Measurements from ENCODE around the gene NHS. TPM values are rescaled to one million over a fixed set of nuclear protein-coding genes. Genes with fewer than 3 reads are reported as not detected.
A peak's percentile ranks its signal among the peaks of the same experiment; 100 is the strongest.

The NHS gene
- total RNA-seq, 2 donors from 2014 or later = under 0.01 to 1.3 TPM

- WGBS, 2 donors = 91 to 97% methylated on average over 4 to 5 of the region's 5 CpGs
- ATAC-seq (no peak), DNase-seq (no peak)
- TF ChIP-seq CTCF (IDR thresholded peaks at IDR 0.05) (no peak), POLR2A (IDR thresholded peaks at IDR 0.05) (no peak)
- H3K4me1 ChIP-seq = peaks cover 19% of the 10 kb centered on the region
- no peaks in the 10 kb centered on the region for H3K36me3 ChIP-seq (replicated peaks in 1 of 2; ENCODE audit: insufficient read depth in 1 of 2, low read depth in 2 of 2)
- intact Hi-C loops (cut with DNase I) = no loop called here
- H3K27me3 ChIP-seq = no peaks in the 10 kb centered on the region
- no peak overlapping the region for H3K4me3 ChIP-seq
- H3K9me3 ChIP-seq = no peaks in the 10 kb centered on the region
- H3K27ac ChIP-seq = no peak overlapping the region
These were observed 175.0 kb downstream of the NHS start for GRCh38 chrX:17550011-17550410.

GRCh38 chrX:17552044-17552650 is 177.1 kb downstream of the NHS start:
- Histone ChIP-seq H3K36me3 (replicated peaks in 1 of 2; ENCODE audit: insufficient read depth in 1 of 2, low read depth in 2 of 2) (no peaks in the 10 kb centered on the region), H3K9me3 (no peaks in the 10 kb centered on the region), H3K27ac (no peak overlapping the region), H3K4me1 (peaks cover 10% of the 10 kb centered on the region), H3K27me3 (no peaks in the 10 kb centered on the region), H3K4me3 (no peak overlapping the region)
- 84 to 96% methylated on average over 5 of the region's 5 CpGs for WGBS, 2 donors
- ATAC-seq (no peak), DNase-seq (no peak)
- intact Hi-C loops (cut with DNase I) = no loop called here
- TF ChIP-seq POLR2A (IDR thresholded peaks at IDR 0.05) (no peak), CTCF (IDR thresholded peaks at IDR 0.05) (no peak)

- TF ChIP-seq CTCF (IDR thresholded peaks at IDR 0.05) = no peak
- no peak for TF ChIP-seq POLR2A (IDR thresholded peaks at IDR 0.05)
- H3K27ac ChIP-seq = no peak overlapping the region
- H3K9me3 ChIP-seq = no peaks in the 10 kb centered on the region
- H3K4me3 ChIP-seq = no peak overlapping the region
- 71 to 79% methylated on average over 6 of the region's 6 CpGs for WGBS, 2 donors
- DNase-seq = no peak
- H3K4me1 ChIP-seq = no peaks in the 10 kb centered on the region
- ATAC-seq = no peak
- H3K27me3 ChIP-seq = no peaks in the 10 kb centered on the region
- intact Hi-C loops (cut with DNase I) = no loop called here
- no peaks in the 10 kb centered on the region for H3K36me3 ChIP-seq (replicated peaks in 1 of 2; ENCODE audit: insufficient read depth in 1 of 2, low read depth in 2 of 2)
These were observed 178.5 kb downstream of the NHS start for GRCh38 chrX:17553469-17553868.

GRCh38 chrX:17553961-17554482 is 179.0 kb downstream of the NHS start:
- Histone ChIP-seq H3K9me3 (no peaks in the 10 kb centered on the region), H3K27ac (no peak overlapping the region), H3K4me1 (no peaks in the 10 kb centered on the region), H3K27me3 (no peaks in the 10 kb centered on the region), H3K4me3 (no peak overlapping the region), H3K36me3 (replicated peaks in 1 of 2; ENCODE audit: insufficient read depth in 1 of 2, low read depth in 2 of 2) (no peaks in the 10 kb centered on the region)
- TF ChIP-seq CTCF (IDR thresholded peaks at IDR 0.05) (no peak), POLR2A (IDR thresholded peaks at IDR 0.05) (no peak)
- no peak for ATAC-seq
- intact Hi-C loops (cut with DNase I) = no loop called here
- peak in 1 of 4 donors; percentile 7 for DNase-seq
- 77 to 90% methylated on average over 2 to 6 of the region's 6 CpGs for WGBS, 2 donors

- Histone ChIP-seq H3K9me3 (no peaks in the 10 kb centered on the region), H3K36me3 (replicated peaks in 1 of 2; ENCODE audit: insufficient read depth in 1 of 2, low read depth in 2 of 2) (no peaks in the 10 kb centered on the region), H3K27me3 (no peaks in the 10 kb centered on the region), H3K27ac (no peak overlapping the region), H3K4me3 (no peak overlapping the region), H3K4me1 (peaks cover 2% of the 10 kb centered on the region)
- ATAC-seq (no peak), DNase-seq (no peak)
- intact Hi-C loops (cut with DNase I) = no loop called here
- TF ChIP-seq CTCF (IDR thresholded peaks at IDR 0.05) (no peak), POLR2A (IDR thresholded peaks at IDR 0.05) (no peak)
- WGBS, 2 donors = 83 to 92% methylated on average over 5 of the region's 5 CpGs
These were observed 179.9 kb downstream of the NHS start for GRCh38 chrX:17554914-17555313.

All from body of pancreas (tissue), 4 donors.